Activated T-cell treated with anti-CD3 and anti-CD28 coated beads, Interleukin-2, amount 50 U/mL, for 48 hours (primary cell): ENCODE measurements around the gene CUL3.

Experiments
- DNase-seq, 2 experiments: peaks; one replicate each; pipeline ENCODE4 v3.0.0-alpha.2; 2020

The CUL3 gene

GRCh38 chr2:224579411-224579810 is 5.8 kb downstream of the CUL3 start:
- no peak for DNase-seq

DNA sequence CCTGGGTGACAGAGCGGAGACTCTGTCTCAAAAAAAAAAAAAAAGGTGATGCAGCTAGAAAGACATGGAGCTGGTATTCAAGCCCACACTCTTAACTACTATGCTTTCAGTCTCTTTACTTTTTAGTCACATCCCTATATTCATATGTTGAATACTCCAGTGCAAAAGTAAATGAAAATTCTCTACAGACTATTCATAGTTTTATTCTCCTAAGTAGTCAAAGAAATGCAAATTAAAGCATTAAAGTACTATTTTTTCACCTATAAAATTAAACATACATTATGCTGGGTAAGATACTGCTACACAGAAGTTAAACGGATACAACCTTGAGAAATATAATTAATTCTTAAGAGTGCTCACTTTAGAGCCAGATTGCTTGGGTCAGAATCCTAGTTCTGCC is 7.6 kb downstream of the CUL3 start:
- no peak for DNase-seq

- no peak for DNase-seq
Observed at GRCh38 chr2:224576088-224576715, 9.0 kb downstream of the CUL3 start.

DNA sequence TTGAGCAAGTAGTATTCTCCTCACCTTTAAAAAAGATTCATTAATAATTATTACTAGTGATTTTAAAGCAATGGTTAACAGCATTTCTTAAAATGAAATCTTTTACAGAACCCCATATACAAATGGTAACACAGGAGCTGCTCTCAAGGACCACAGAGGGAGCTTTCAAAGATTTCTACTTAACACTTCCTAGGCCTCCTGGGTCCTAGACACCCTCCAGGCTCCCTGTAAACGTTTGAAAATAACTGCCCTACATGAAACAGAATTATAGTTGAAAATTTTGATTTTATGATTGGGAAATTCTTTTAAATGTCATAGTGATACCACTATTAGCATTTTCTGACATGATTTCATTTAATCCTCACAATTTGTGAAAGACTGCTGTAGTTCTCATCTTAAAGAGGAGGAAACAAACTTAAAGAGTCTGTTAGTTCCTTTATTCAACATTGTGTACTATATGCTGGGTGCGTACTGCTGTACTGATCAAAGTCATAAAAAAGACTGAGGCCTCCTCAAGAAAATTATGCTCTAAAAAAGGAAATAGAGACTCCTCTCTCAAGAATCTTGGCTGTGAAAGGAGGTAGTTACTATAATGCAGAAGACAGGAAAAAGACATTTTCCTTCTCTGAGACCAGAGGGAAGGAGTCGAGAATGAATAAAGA is 10.6 kb downstream of the CUL3 start:
- no peak for DNase-seq

DNA sequence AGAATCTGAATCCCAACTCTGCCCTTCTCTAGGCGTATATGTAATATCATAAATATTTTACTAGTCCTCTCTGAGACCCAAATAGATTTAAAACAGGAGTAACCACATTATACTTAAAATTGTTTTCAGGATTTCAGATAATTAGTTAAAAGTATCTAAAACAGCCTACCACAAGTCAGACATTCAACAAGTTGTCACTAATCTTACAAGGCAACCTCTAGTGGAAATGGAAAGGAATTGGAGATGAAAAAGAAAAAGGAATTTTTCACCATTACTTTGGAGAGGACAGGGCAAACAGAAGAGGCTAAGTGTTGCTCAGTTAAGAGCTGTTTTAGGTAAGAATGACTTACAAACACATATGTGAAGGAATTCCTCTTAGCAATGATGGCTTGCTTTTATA is 11.4 kb downstream of the CUL3 start:
- DNase-seq: no peak

- no peak for DNase-seq
Observed at GRCh38 chr2:224572338-224572737, 12.8 kb downstream of the CUL3 start.

GRCh38 chr2:224570328-224570993 is 14.7 kb downstream of the CUL3 start:
- no peak for DNase-seq

GRCh38 chr2:224569654-224570053 is 15.5 kb downstream of the CUL3 start:
- no peak for DNase-seq

- DNase-seq: no peak
Observed at GRCh38 chr2:224565452-224566035, 19.6 kb downstream of the CUL3 start.

DNA sequence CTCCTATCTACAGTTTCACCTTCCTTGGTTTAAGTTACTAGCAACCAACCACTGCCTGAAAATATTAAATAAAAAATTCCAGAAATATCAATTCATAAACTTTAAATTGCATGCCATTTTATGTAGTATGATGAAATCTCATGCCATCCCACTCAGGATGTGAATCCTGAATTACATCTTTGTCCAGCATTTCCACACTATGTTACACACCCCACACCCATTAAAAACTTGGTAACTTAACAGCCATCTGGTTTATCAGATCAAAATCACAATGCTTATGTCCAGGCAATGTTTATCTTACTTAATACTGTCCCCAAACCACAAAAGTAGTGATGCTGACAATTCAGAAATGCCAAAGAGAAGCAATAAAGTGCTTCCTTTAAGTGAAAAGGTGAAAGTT is 21.6 kb downstream of the CUL3 start:
- DNase-seq: no peak

GRCh38 chr2:224562831-224563230 is 22.3 kb downstream of the CUL3 start:
- DNase-seq: no peak

DNA sequence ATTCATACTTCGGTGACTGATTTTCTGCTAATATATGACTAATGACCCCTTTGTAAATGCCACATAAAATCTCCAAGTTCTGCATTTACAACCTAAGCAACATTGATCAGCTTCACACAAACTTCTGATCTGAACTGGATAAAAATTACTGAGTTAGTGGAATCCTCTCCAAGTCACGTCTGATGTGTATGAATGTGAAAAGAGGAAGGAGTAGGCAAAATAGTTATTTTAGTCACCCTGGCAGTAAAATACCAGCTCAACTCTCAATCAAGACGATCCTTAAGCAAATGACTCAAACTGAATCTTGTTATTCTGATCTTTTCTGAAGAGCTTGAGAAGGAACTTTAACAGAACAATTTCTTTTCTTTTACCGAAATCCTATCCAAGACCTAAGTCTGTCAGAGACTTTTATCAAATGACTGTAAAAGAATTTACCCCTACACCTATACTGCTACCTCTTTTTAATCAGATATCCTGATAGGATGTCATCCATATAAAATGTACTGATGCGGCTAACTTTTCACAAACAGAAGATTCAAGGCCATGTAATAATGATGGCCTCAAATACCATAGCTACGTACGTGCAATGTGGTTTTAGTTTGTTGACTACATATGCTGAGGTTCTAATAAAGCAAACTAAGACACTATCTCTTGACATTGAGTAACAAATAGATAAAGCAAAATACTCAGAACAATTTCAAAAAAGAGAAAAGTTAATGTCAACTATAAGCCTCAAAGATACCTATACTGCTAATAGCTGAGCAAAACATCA is 23.7 kb downstream of the CUL3 start:
- no peak for DNase-seq

GRCh38 chr2:224560549-224560948 is 24.6 kb downstream of the CUL3 start:
- no peak for DNase-seq

DNA sequence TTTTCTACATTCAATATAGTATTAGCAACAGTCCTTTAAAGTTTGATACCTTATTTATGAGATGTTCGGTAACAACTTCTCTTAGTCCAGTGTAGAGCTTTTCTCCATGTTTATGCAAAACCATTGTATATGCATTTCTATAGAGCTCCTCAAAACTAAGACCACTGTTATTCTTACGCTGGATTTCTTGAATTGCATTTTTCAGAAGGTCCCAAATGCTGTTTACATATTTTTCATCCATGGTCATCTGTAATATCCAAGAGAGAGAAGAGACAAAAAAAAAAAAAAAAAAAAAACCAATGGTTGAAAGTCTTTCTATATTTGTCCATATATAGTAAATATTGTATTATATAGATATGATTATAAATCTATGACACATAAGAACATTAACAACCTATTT is 27.6 kb downstream of the CUL3 start:
- DNase-seq: no peak

GRCh38 chr2:224556381-224556780 is 28.8 kb downstream of the CUL3 start:
- no peak for DNase-seq

- no peak for DNase-seq
Observed at GRCh38 chr2:224555823-224556366, 29.3 kb downstream of the CUL3 start.

DNA sequence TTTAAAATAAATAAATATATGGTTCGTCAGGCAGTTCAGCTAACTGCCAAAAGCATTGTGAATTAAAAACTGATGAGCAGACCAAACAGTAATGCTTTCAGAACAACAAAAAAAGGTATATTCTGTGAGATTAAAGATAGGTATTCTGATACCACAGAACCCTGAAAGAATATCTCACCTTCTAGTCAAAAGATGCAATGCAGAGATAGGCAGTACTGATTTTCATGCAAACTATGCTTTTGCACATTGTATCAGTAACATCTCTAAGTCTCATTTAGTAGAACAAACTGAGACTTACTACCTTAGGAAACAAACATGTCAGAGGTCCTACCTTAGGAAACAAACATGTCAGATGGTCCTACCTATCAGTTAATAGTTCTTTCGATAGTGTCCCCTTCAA is 32.4 kb downstream of the CUL3 start:
- DNase-seq: no peak

DNA sequence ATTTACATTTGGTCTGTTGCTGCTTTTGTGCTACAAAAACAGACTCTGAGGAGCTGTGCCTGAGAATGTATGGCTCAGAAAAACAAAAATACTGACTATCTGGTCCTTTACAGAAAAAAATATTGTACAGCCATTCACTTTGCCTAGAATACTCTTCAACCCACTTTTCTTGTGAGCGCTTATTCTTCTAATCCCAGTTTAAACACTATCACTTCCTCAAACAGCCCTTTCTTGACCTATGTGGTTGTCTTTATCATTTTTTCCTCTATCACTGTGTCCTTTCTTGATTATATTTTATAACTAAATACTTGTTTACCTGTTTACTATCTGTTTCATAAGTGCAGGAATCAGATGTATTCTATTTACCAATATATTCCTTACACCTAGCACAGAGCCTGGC is 33.5 kb downstream of the CUL3 start:
- DNase-seq: no peak

- no peak for DNase-seq
Observed at GRCh38 chr2:224546926-224547325, 38.2 kb downstream of the CUL3 start.

DNA sequence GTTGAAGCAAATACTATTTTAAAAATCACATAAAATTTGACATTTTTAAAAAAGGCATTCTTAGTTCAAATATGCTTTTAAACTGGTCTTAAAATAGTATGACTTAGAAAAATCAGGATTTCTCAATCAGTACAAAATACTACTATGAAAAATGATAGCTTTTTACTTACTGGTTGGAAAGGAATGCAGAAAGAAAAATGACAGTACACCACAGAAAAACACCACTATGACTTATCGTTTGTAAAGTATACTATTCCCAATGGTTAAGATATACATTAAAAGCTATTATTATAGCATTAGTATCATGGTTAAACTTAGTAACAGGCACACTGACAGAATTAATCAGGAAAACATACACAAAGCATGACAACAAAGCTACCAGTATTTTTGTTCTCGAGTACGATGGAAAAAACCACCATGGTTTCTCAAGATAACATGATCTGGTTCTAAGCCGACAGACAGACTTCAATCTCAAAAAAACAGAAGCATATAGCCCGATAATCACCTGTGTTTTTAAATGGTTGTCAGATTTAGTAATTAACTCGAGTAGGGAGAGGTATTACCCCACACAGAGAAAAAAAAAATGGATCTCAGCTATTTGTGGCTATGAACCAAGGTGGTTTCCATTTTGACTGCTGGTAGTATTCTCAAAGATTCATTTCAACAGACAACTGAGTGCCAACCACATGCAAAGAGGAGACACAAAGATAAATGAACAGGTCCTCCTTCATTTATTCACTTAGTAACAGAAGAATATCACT is 39.1 kb downstream of the CUL3 start:
- DNase-seq: no peak

DNA sequence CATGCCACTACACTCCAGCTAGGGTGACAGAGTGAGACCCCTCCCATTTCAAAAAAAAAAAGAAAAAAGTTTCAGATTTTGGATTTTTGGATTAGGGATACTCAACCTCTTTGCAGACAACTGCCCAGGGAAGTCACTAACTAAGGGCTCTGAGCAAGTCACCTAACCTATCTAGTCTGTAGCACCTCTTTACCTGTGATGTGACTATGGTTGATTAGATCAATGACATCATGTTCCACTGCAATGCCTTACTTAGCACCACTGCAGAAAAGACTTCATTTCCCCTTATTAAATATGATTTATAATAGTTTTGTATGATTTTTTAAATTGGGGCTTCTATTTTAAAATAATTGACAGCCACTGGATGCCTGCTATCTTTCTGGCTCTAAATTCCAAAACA is 41.2 kb downstream of the CUL3 start:
- no peak for DNase-seq

DNA sequence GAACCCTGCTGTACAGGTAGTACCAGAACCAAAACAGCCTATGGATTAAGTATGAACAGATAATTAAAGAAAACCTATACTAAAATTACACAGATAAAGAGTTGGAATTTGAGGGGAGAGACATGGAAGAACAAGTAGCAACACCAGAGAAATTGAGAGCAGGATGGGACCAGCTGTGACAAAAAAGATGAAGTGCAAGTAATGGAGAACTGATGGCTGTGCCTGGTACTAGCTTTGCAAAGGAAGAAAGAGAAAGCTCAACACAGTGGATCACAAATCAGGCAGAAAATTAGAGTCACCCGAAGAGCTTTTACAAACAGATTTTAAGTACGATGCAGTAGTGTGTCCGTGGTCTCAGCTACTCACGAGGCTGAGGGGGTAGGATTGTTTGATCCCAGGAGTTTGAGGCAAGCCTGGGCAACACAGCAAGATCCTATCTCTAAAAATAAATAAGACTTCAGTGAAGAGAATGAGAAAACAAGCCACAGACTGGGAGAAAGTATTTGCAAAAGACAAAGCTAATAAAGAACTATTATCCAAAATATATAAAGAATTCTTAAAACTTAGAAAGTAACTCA is 46.5 kb downstream of the CUL3 start:
- DNase-seq: no peak
